H1 (cell line): ENCODE results near the gene SPINK5. TPM values are rescaled to one million over a fixed set of nuclear protein-coding genes. Genes with fewer than 3 reads are reported as not detected.

ENCODE experiments used
- CTCF ChIA-PET: fragments of 300-600 bp; sonication (Branson Sonifier 250); formaldehyde crosslinking; loops from one replicate; lab custom pipeline; 2021; ENCODE audit not compliant: partially characterized antibody; lab: Charles Lee
- POLR2A ChIA-PET: fragments of 300-600 bp; sonication (Branson Sonifier 250); formaldehyde crosslinking; loops from one replicate; lab custom pipeline; 2021; ENCODE audit warnings: inconsistent platforms; ENCODE audit not compliant: partially characterized antibody; lab: Charles Lee
- DNase-seq, 2 experiments: peaks; one replicate each; pipeline versions ENCODE4 v3.0.0 to v3.0.0-alpha.2; 2010 to 2022; ENCODE audit warnings: low spot score in 2 of 2, low read depth in 1 of 2, mixed read lengths in 1 of 2
- FAIRE-seq: peaks from 2 replicates; lab custom pipeline; 2011; peaks lifted over from hg19 to GRCh38; lab: Jason Lieb, UNC
- H2AFZ ChIP-seq: 2 replicates; pipeline ENCODE4 v1.8.1; 2012; ENCODE audit warnings: low read length, inconsistent platforms
- H2AK5ac ChIP-seq: 2 replicates; pipeline ENCODE4 v1.6.1; 2013; ENCODE audit warnings: low read depth, low read length
- H2BK120ac ChIP-seq: replicated peaks from 2 replicates; pipeline ENCODE3; 2013; ENCODE audit warnings: low read depth, low read length, inconsistent platforms
- H2BK12ac ChIP-seq: 2 replicates; pipeline ENCODE4 v1.6.1; 2013; ENCODE audit warnings: low read depth, low read length
- H2BK15ac ChIP-seq: 2 replicates; pipeline ENCODE4 v1.6.1; 2013; ENCODE audit warnings: low read length
- H2BK20ac ChIP-seq: 2 replicates; pipeline ENCODE4 v1.6.1; 2013; ENCODE audit warnings: low read length
- H2BK5ac ChIP-seq: 2 replicates; pipeline ENCODE4 v1.6.1; 2013; ENCODE audit warnings: low read depth, low read length
- H3K14ac ChIP-seq: 2 replicates; pipeline ENCODE4 v1.6.1; 2013; ENCODE audit warnings: inconsistent platforms; ENCODE audit not compliant: insufficient read length
- H3K18ac ChIP-seq: 2 replicates; pipeline ENCODE4 v1.6.1; 2013; ENCODE audit warnings: low read length; ENCODE audit errors: extremely low read depth
- H3K23ac ChIP-seq: 2 replicates; pipeline ENCODE4 v1.6.1; 2013; ENCODE audit warnings: inconsistent platforms; ENCODE audit not compliant: insufficient read length
- H3K23me2 ChIP-seq: 2 replicates; pipeline ENCODE4 v1.6.1; 2013; ENCODE audit warnings: low read depth, low read length
- H3K27ac ChIP-seq: 2 replicates; pipeline ENCODE4 v1.6.1; 2011; ENCODE audit warnings: low read depth, low read length, inconsistent platforms
- H3K27me3 ChIP-seq, 4 experiments: replicated peaks in 1 of 4; 1 replicate in 1 of 4; 2 replicates in 3 of 4; pipeline versions ENCODE4 v1.6.1 to v1.8.1; 2011 to 2013; ENCODE audit warnings: low read length in 3 of 4, mild to moderate bottlenecking in 3 of 4, inconsistent platforms in 2 of 4, mixed read lengths in 2 of 4, moderate library complexity in 1 of 4; ENCODE audit not compliant: control insufficient read depth in 3 of 4, insufficient read depth in 3 of 4; ENCODE audit errors: extremely low read depth in 1 of 4
- H3K36me3 ChIP-seq, 4 experiments: 2 replicates each; pipeline versions ENCODE4 v1.6.1 to v1.8.1; 2011 to 2013; ENCODE audit warnings: mild to moderate bottlenecking in 4 of 4, low read length in 3 of 4, moderate library complexity in 2 of 4, control low read depth in 1 of 4, inconsistent platforms in 1 of 4; ENCODE audit not compliant: insufficient read depth in 4 of 4, control insufficient read depth in 2 of 4
- H3K4ac ChIP-seq: replicated peaks from 2 replicates; pipeline ENCODE3; 2013; ENCODE audit warnings: low read length, low read depth, mixed read lengths, inconsistent platforms; ENCODE audit not compliant: insufficient read length
- H3K4me1 ChIP-seq, 4 experiments: replicated peaks in 1 of 4; 1 replicate in 1 of 4; 2 replicates in 3 of 4; pipeline versions ENCODE4 v1.6.1 to v1.8.1; 2011 to 2013; ENCODE audit warnings: low read length in 3 of 4, inconsistent platforms in 2 of 4, mixed read lengths in 1 of 4; ENCODE audit not compliant: insufficient read depth in 4 of 4, control insufficient read depth in 3 of 4
- H3K4me2 ChIP-seq, 2 experiments: 2 replicates each; pipeline versions ENCODE4 v1.6.1 to v1.8.1; 2011 to 2013; ENCODE audit warnings: low read depth in 2 of 2, low read length in 2 of 2, control low read depth in 1 of 2, inconsistent platforms in 1 of 2, mild to moderate bottlenecking in 1 of 2; ENCODE audit not compliant: insufficient read depth in 1 of 2
- H3K4me3 ChIP-seq, 4 experiments: fragments of 200-600, 300-600 bp in 1 of 4; sonication (generic), shearing (Covaris generic), sonication (Bioruptor Twin) in 1 of 4; 2 replicates each; pipeline versions ENCODE4 v1.5.1 to v1.8.1; 2011 to 2016; ENCODE audit warnings: low read length in 4 of 4, low read depth in 3 of 4, control low read depth in 2 of 4, inconsistent platforms in 2 of 4, mild to moderate bottlenecking in 2 of 4, mixed read lengths in 1 of 4, moderate library complexity in 1 of 4; ENCODE audit not compliant: insufficient read depth in 2 of 4; ENCODE audit errors: extremely low read depth in 1 of 4
- H3K56ac ChIP-seq: replicated peaks from 2 replicates; pipeline ENCODE3; 2013; ENCODE audit warnings: low read depth, mild to moderate bottlenecking, mixed read lengths, low read length, inconsistent platforms; ENCODE audit not compliant: insufficient read length
- H3K79me1 ChIP-seq: 2 replicates; pipeline ENCODE4 v1.6.1; 2013; ENCODE audit warnings: low read depth, low read length, control low read depth
- H3K79me2 ChIP-seq, 2 experiments: 2 replicates each; pipeline versions ENCODE4 v1.6.1 to v1.8.1; 2012 to 2013; ENCODE audit warnings: low read length in 2 of 2, mild to moderate bottlenecking in 2 of 2, inconsistent platforms in 1 of 2; ENCODE audit not compliant: insufficient read depth in 2 of 2, control insufficient read depth in 1 of 2
- H3K9ac ChIP-seq, 4 experiments: replicated peaks in 1 of 4; 1 replicate in 1 of 4; 2 replicates in 3 of 4; pipeline versions ENCODE4 v1.6.1 to v1.8.1; 2011 to 2013; ENCODE audit warnings: low read depth in 3 of 4, low read length in 3 of 4, control low read depth in 2 of 4, mild to moderate bottlenecking in 2 of 4, moderate library complexity in 2 of 4, inconsistent platforms in 1 of 4; ENCODE audit errors: extremely low read depth in 1 of 4
- H3K9me3 ChIP-seq, 2 experiments: 2 replicates each; pipeline versions ENCODE4 v1.6.1 to v1.8.1; 2012 to 2013; ENCODE audit warnings: mild to moderate bottlenecking in 2 of 2, moderate library complexity in 2 of 2, control low read depth in 1 of 2, inconsistent platforms in 1 of 2, low read depth in 1 of 2, low read length in 1 of 2, mixed read lengths in 1 of 2; ENCODE audit not compliant: insufficient read depth in 2 of 2
- H4K20me1 ChIP-seq, 2 experiments: replicated peaks in 1 of 2; 2 replicates each; pipeline versions ENCODE3 to v1.8.1; 2011 to 2013; ENCODE audit warnings: inconsistent platforms in 2 of 2, low read length in 2 of 2, mild to moderate bottlenecking in 1 of 2; ENCODE audit not compliant: insufficient read depth in 2 of 2, control insufficient read depth in 1 of 2
- H4K5ac ChIP-seq: 2 replicates; pipeline ENCODE4 v1.6.1; 2013; ENCODE audit warnings: low read length, low read depth, mixed read lengths, inconsistent platforms; ENCODE audit not compliant: insufficient read length
- H4K8ac ChIP-seq: 2 replicates; pipeline ENCODE4 v1.8.0; 2013; ENCODE audit warnings: mild to moderate bottlenecking, moderate library complexity, low read length, inconsistent platforms; ENCODE audit not compliant: insufficient read depth; ENCODE audit errors: extremely low read depth
- H4K91ac ChIP-seq: replicated peaks from 2 replicates; pipeline ENCODE3; 2013; ENCODE audit warnings: low read length, mixed read lengths, inconsistent platforms; ENCODE audit not compliant: insufficient read length
- FOSL1 ChIP-seq: IDR thresholded peaks from 2 replicates; pipeline ENCODE4 v1.6.1; 2011; ENCODE audit warnings: mild to moderate bottlenecking, low read depth, low read length, moderate library complexity; ENCODE audit not compliant: insufficient read depth
- HDAC6 ChIP-seq: IDR thresholded peaks from one replicate; pipeline ENCODE4 v1.7.1; 2012; ENCODE audit warnings: low read depth, mild to moderate bottlenecking, inconsistent platforms, low read length, moderate library complexity
- KDM5A ChIP-seq: fragments of 200-600 bp; IDR thresholded peaks from 2 replicates; pipeline ENCODE4 v1.7.1; 2012; ENCODE audit warnings: mild to moderate bottlenecking, low read length, inconsistent platforms, mixed read lengths
- PHF8 ChIP-seq: fragments of 200-600 bp; sonication (generic); conservative IDR thresholded peaks from 2 replicates; pipeline ENCODE4 v1.7.1; 2012; ENCODE audit warnings: low read depth, mild to moderate bottlenecking, inconsistent platforms, low read length, moderate library complexity
- SP4 ChIP-seq: IDR thresholded peaks from 2 replicates; pipeline ENCODE4 v1.6.1; 2012; ENCODE audit warnings: low read length, inconsistent platforms
- TEAD4 ChIP-seq: IDR thresholded peaks from 2 replicates; pipeline ENCODE4 v1.6.1; 2012; ENCODE audit warnings: low read depth, low read length, inconsistent platforms, mixed read lengths
- polyA plus RNA-seq, 7 experiments: library from polyadenylated mRNA; depleted of rRNA in 3 of 7; stranded (reverse) in 5 of 7; unstranded in 2 of 7; fragments of >200 nt in 5 of 7; fragments of 200-250 nt in 2 of 7; gene quantifications; 1 replicate in 5 of 7; 2 replicates in 1 of 7; 4 replicates in 1 of 7; pipeline versions ENCODE4 v1.2.1 to v1.2.3, GENCODE V29; 2011 to 2013; ENCODE audit warnings: missing spikeins in 2 of 7, mixed read lengths in 2 of 7
- total RNA-seq: library from RNA; stranded (reverse); fragmentation: NEBNext Ultra II Directional; extraction: Animal tissue kit (Norgen Biotek cat#: 25700); gene quantifications from 2 replicates; pipeline ENCODE4 v1.2.1, GENCODE V29; 2021

Gene SPINK5
- total and polyA plus RNA-seq, 2 of the 8 experiments (the other 6 are each of a cell fraction or from before 2014, with no cell fraction given), result 1.4 to 2.2 TPM

DNA sequence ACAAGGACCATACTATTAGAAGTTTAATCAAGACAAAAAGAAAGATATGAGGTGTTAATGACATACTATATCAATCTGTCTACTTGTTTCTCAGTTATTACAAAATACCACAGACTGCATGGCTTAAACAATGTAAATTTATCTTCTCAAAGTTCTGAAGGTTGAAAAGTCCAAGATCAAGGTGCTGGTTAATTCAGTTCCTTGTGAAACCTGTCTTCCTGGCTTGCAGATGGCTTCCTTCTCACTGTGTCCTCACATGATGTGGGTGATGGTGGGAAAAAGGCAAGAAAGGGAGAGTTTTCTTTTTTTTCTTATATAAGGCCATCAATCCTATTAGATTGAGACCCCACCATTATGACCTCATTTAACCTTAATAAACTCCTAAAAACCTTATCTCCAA, 89.0 kb downstream of the SPINK5 start:
- Histone ChIP-seq H2BK15ac (no peak overlapping the region), H2BK12ac (no peak overlapping the region), H3K4ac (no peak overlapping the region), H3K79me2 (no peaks in the 10 kb centered on the region), H3K9ac (no peak overlapping the region), H3K36me3 (no peaks in the 10 kb centered on the region), H4K91ac (no peak overlapping the region), H2AK5ac (no peak overlapping the region), H4K8ac (no peak overlapping the region), H3K4me3 (no peak overlapping the region), H2BK120ac (no peak overlapping the region), H4K5ac (no peak overlapping the region), H3K23ac (no peak overlapping the region), H3K9me3 (no peaks in the 10 kb centered on the region), H2BK5ac (no peak overlapping the region), H3K18ac (no peak overlapping the region), H3K27me3 (peaks cover 0 to 2% (median 0%) of the 10 kb centered on the region in 4 experiments; a peak in 1 of 7 replicates), H2AFZ (no peak overlapping the region), H4K20me1 (no peaks in the 10 kb centered on the region), H3K56ac (no peak overlapping the region), H3K27ac (no peak overlapping the region), H3K79me1 (no peaks in the 10 kb centered on the region), H3K23me2 (no peaks in the 10 kb centered on the region; the same call in 1 of the 2 replicates), H3K4me2 (no peak overlapping the region), H3K14ac (no peak overlapping the region), H2BK20ac (no peak overlapping the region), H3K4me1 (no peaks in the 10 kb centered on the region)
- ChIA-PET POLR2A (no interaction called here), CTCF (no interaction called here)
- DNase-seq (no peak), FAIRE-seq (no peak)
- TF ChIP-seq TEAD4 (no peak), PHF8 (no peak), KDM5A (no peak), SP4 (no peak), FOSL1 (no peak), HDAC6 (no peak)
